VCaP (cell line): ENCODE data around the gene UGCG.

Source experiments
- H3K27ac ChIP-seq: fragments of 450-650 bp; 2 replicates; pipeline ENCODE4 v1.5.1; 2017
- CTCF ChIP-seq: fragments of 450-650 bp; conservative IDR thresholded peaks from 2 replicates; pipeline ENCODE4 v1.5.1; 2017; ENCODE audit warnings: mild to moderate bottlenecking, moderate library complexity

UGCG gene

DNA sequence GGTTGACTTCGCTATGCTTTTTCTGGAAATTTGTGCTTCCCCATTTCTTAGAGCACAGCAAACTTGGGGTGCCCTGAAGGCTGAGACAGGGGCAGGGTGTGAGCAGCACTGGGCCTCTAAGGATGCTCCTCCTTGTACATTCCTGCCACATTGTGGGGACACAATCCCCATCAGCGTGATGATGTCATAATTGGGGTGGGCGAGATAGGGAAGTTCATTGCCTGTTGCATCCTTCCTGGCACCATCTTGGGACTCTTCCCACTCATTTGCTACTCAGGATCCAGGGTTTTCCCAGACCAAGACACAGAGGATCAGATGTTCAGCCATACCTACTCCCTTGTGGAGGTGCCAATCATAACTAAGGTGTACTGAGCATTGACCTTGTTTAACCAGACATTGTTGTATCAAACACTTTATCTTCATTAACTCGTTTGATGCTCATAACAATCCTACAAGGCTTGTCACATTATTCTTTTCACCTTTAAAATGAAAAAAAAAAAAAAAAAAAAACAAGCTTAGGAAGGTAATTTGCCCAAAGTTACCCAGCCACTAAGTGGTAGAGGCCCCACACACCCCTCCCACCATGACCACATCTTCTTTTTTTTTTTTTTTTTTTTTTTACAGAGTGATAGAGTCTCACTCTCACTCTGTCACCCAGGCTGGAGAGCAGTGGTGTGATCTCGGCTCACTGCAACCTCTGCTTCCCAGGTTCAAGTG lies 87.6 kb downstream of the UGCG start:
- H3K27ac ChIP-seq: no peak overlapping the region
- no peak for TF ChIP-seq CTCF
